Measurements from ENCODE around the gene NKAIN1. TPM values are rescaled to one million over a fixed set of nuclear protein-coding genes. Genes with fewer than 3 reads are reported as not detected.

Gene NKAIN1
- total RNA-seq, 1 experiment from 2014 or later: 1.1 TPM

- ATAC-seq (peak; percentile 83), DNase-seq (ENCODE audit: low read depth, low spot score) (no peak)
- intact Hi-C loops (cut with micrococcal nuclease): no loop called here
- ChIA-PET CTCF (no interaction called here), RAD21 (ENCODE audit: low non-redundant PET in 1 of 2, low total read pairs in 2 of 2, uncharacterized antibody in 2 of 2, unreplicated experiment in 2 of 2) (no interaction called here), POLR2A (no interaction called here)
- Histone ChIP-seq H4K20me1 (ENCODE audit: insufficient read depth) (no peaks in the 10 kb centered on the region), H3K27ac (ENCODE audit: low read depth, low read length) (no peak overlapping the region), H3K4me1 (ENCODE audit: control insufficient read depth in 1 of 2, insufficient read depth in 2 of 2, low read length in 2 of 2) (no peaks in the 10 kb centered on the region; a peak in 1 of 4 replicates), H3K4me2 (ENCODE audit: low read length) (no peak overlapping the region), H3K4me3 (replicated peaks in 1 of 2; ENCODE audit: low read depth in 1 of 2, low read length in 2 of 2) (no peak overlapping the region), H3K9ac (ENCODE audit: low read length) (no peak overlapping the region), H3K79me2 (ENCODE audit: insufficient read depth, low read length) (no peaks in the 10 kb centered on the region), H3K27me3 (ENCODE audit: insufficient read depth, low read length) (no peaks in the 10 kb centered on the region), H3K9me2 (ENCODE audit: insufficient read depth) (no peaks in the 10 kb centered on the region), H3K9me3 (ENCODE audit: control insufficient read depth in 1 of 2, insufficient read depth in 1 of 2, low read depth in 1 of 2, low read length in 2 of 2) (no peaks in the 10 kb centered on the region), H2AFZ (ENCODE audit: low read depth, low read length, poor library complexity, severe bottlenecking) (no peak overlapping the region), H3K36me3 (ENCODE audit: control insufficient read depth in 1 of 2, insufficient read depth in 2 of 2, low read length in 2 of 2) (no peaks in the 10 kb centered on the region)
- no TSS peak for BruUV-seq (replicated peaks)
- TF ChIP-seq CTCF (IDR thresholded peaks at IDR 0.05 in 2 of 3, conservative IDR thresholded peaks at IDR 0.05 in 1 of 3; ENCODE audit: borderline replicate concordance in 1 of 3, insufficient read depth in 1 of 3, low read depth in 2 of 3, low read length in 2 of 3) (peak in 2 of 3 experiments; percentile 35 to 53; a peak in 4 of 6 replicates), JUND (IDR thresholded peaks at IDR 0.05) (no peak)
Observed at GRCh38 chr1:31214316-31215064, 25.2 kb downstream of the NKAIN1 start.

- Histone ChIP-seq H3K4me1 (ENCODE audit: control insufficient read depth in 1 of 2, insufficient read depth in 2 of 2, low read length in 2 of 2) (no peaks in the 10 kb centered on the region), H3K9ac (ENCODE audit: low read length) (no peak overlapping the region), H3K4me3 (replicated peaks in 1 of 2; ENCODE audit: low read depth in 1 of 2, low read length in 2 of 2) (no peak overlapping the region), H3K27me3 (ENCODE audit: insufficient read depth, low read length) (no peaks in the 10 kb centered on the region), H3K79me2 (ENCODE audit: insufficient read depth, low read length) (no peaks in the 10 kb centered on the region), H4K20me1 (ENCODE audit: insufficient read depth) (no peaks in the 10 kb centered on the region), H3K27ac (ENCODE audit: low read depth, low read length) (no peak overlapping the region), H2AFZ (ENCODE audit: low read depth, low read length, poor library complexity, severe bottlenecking) (no peak overlapping the region), H3K9me2 (ENCODE audit: insufficient read depth) (no peaks in the 10 kb centered on the region), H3K4me2 (ENCODE audit: low read length) (no peak overlapping the region), H3K9me3 (ENCODE audit: control insufficient read depth in 1 of 2, insufficient read depth in 1 of 2, low read depth in 1 of 2, low read length in 2 of 2) (no peaks in the 10 kb centered on the region), H3K36me3 (ENCODE audit: control insufficient read depth in 1 of 2, insufficient read depth in 2 of 2, low read length in 2 of 2) (no peaks in the 10 kb centered on the region)
- no peak for TF ChIP-seq EZH2phosphoT487 (IDR thresholded peaks at IDR 0.05; ENCODE audit: borderline replicate concordance)
- TF ChIP-seq EGR1 (IDR thresholded peaks at IDR 0.05; ENCODE audit: low read depth): no peak
- no peak for TF ChIP-seq TCF7L2 (IDR thresholded peaks at IDR 0.05; ENCODE audit: borderline replicate concordance, extremely low read depth, insufficient read depth, insufficient read length)
- TF ChIP-seq MAX (IDR thresholded peaks at IDR 0.05): no peak
- no peak for TF ChIP-seq POLR2A (IDR thresholded peaks at IDR 0.05; ENCODE audit: borderline replicate concordance, extremely low read depth, insufficient read depth, insufficient read length)
- no peak for TF ChIP-seq SP1 (IDR thresholded peaks at IDR 0.05; ENCODE audit: low read depth)
- TF ChIP-seq CTCF (IDR thresholded peaks at IDR 0.05 in 2 of 3, conservative IDR thresholded peaks at IDR 0.05 in 1 of 3; ENCODE audit: borderline replicate concordance in 1 of 3, insufficient read depth in 1 of 3, low read depth in 2 of 3, low read length in 2 of 3): no peak
- no peak for TF ChIP-seq FOSL1 (IDR thresholded peaks at IDR 0.05; ENCODE audit: low read depth)
- no peak for TF ChIP-seq CEBPB (IDR thresholded peaks at IDR 0.05; ENCODE audit: low read depth)
- no peak for TF ChIP-seq POLR2AphosphoS5 (IDR thresholded peaks at IDR 0.05; ENCODE audit: low read depth, low read length)
- ATAC-seq: no peak
- no TSS peak for BruUV-seq (replicated peaks)
- ChIA-PET POLR2A (no interaction called here), CTCF (no interaction called here), RAD21 (ENCODE audit: low non-redundant PET in 1 of 2, low total read pairs in 2 of 2, uncharacterized antibody in 2 of 2, unreplicated experiment in 2 of 2) (no interaction called here)
- intact Hi-C loops (cut with micrococcal nuclease): no loop called here
- DNase-seq (ENCODE audit: low read depth, low spot score): no peak
Observed at GRCh38 chr1:31208361-31208945, 31.2 kb downstream of the NKAIN1 start.
